Stimulated activated naive CD4-positive, alpha-beta T cell treated with Interleukin-2 at 50 U/mL for 16 hours (primary cell): ENCODE measurements around the gene FBLIM1.
"Not testable (repeated sequence)": the region's sequence is repeated elsewhere in the genome, so short reads cannot be mapped to it uniquely, and the experiment has no call there.

Experiments
- DNase-seq: peaks from one replicate; lab custom pipeline; 2025; lab: John Stamatoyannopoulos, UW

Gene FBLIM1

GRCh38 chr1:15810073-15810472 lies 51.5 kb downstream of the FBLIM1 start:
- no peak for DNase-seq

- no peak for DNase-seq
These were observed 58.1 kb downstream of the FBLIM1 start for GRCh38 chr1:15816674-15817073.

- DNase-seq = no peak
These were observed 61.9 kb downstream of the FBLIM1 start for GRCh38 chr1:15820478-15820877.

- no peak for DNase-seq
These were observed 67.2 kb downstream of the FBLIM1 start for GRCh38 chr1:15825800-15826199.

- DNase-seq = no peak
These were observed 68.4 kb downstream of the FBLIM1 start for GRCh38 chr1:15826810-15827507.

- DNase-seq = not testable (repeated sequence)
These were observed 69.0 kb downstream of the FBLIM1 start for GRCh38 chr1:15827567-15827966.

GRCh38 chr1:15828931-15829330 lies 70.3 kb downstream of the FBLIM1 start:
- DNase-seq = not testable (repeated sequence)

- no peak for DNase-seq
These were observed 71.7 kb downstream of the FBLIM1 start for GRCh38 chr1:15830258-15830657.

GRCh38 chr1:15833069-15833679 lies 74.6 kb downstream of the FBLIM1 start:
- DNase-seq = peak; percentile 31

- DNase-seq = no peak
These were observed 75.3 kb downstream of the FBLIM1 start for GRCh38 chr1:15833842-15834405.

GRCh38 chr1:15834406-15835204 lies 76.0 kb downstream of the FBLIM1 start:
- peak; percentile 89 for DNase-seq

- DNase-seq = peak; percentile 55
These were observed 76.7 kb downstream of the FBLIM1 start for GRCh38 chr1:15835205-15835740.

- peak; percentile 98 for DNase-seq
These were observed 77.3 kb downstream of the FBLIM1 start for GRCh38 chr1:15835741-15836510.
